Stimulated activated CD4-positive, alpha-beta T cell treated with anti-CD3 and anti-CD28 coated beads, Interleukin-12 subunit alpha, Interleukin-12 subunit beta, amount 100 ng/mL, for 4 hours (primary cell): ENCODE measurements around the gene NKIRAS1.
"Not testable (repeated sequence)": the region's sequence is repeated elsewhere in the genome, so short reads cannot be mapped to it uniquely, and the experiment has no call there.

Experiments
- DNase-seq: peaks from one replicate; pipeline ENCODE4 v3.0.0-alpha.2; 2020

Gene NKIRAS1

GRCh38 chr3:23938688-23939087 is 21.9 kb upstream of the NKIRAS1 start:
- no peak for DNase-seq

GRCh38 chr3:23937296-23937695 is 20.5 kb upstream of the NKIRAS1 start:
- no peak for DNase-seq

- no peak for DNase-seq
Observed at GRCh38 chr3:23934253-23934652, 17.5 kb upstream of the NKIRAS1 start.

- DNase-seq: no peak
Observed at GRCh38 chr3:23932571-23932970, 15.8 kb upstream of the NKIRAS1 start.

- no peak for DNase-seq
Observed at GRCh38 chr3:23931597-23931996, 14.8 kb upstream of the NKIRAS1 start.

GRCh38 chr3:23928524-23928923 is 11.7 kb upstream of the NKIRAS1 start:
- DNase-seq: no peak

- DNase-seq: no peak
Observed at GRCh38 chr3:23926736-23927135, 9.9 kb upstream of the NKIRAS1 start.

GRCh38 chr3:23926246-23926645 is 9.5 kb upstream of the NKIRAS1 start:
- no peak for DNase-seq

- no peak for DNase-seq
Observed at GRCh38 chr3:23923786-23924185, 7.0 kb upstream of the NKIRAS1 start.

- DNase-seq: no peak
Observed at GRCh38 chr3:23921052-23921511, 4.3 kb upstream of the NKIRAS1 start.

- no peak for DNase-seq
Observed at GRCh38 chr3:23920151-23920655, 3.4 kb upstream of the NKIRAS1 start.

- no peak for DNase-seq
Observed at GRCh38 chr3:23919628-23920027, 2.8 kb upstream of the NKIRAS1 start.

GRCh38 chr3:23918331-23918730 is 1.5 kb upstream of the NKIRAS1 start:
- not testable (repeated sequence) for DNase-seq

GRCh38 chr3:23917679-23918303 is 1.0 kb upstream of the NKIRAS1 start:
- not testable (repeated sequence) for DNase-seq

- DNase-seq: no peak
Observed at GRCh38 chr3:23916152-23916885, 471 bp downstream of the NKIRAS1 start.

GRCh38 chr3:23915537-23916108 is 1.2 kb downstream of the NKIRAS1 start:
- DNase-seq: no peak

GRCh38 chr3:23913873-23914743 is 2.7 kb downstream of the NKIRAS1 start:
- no peak for DNase-seq

GRCh38 chr3:23913182-23913581 is 3.6 kb downstream of the NKIRAS1 start:
- no peak for DNase-seq

GRCh38 chr3:23912335-23912734 is 4.5 kb downstream of the NKIRAS1 start:
- DNase-seq: not testable (repeated sequence)

GRCh38 chr3:23911397-23911796 is 5.4 kb downstream of the NKIRAS1 start:
- no peak for DNase-seq

- DNase-seq: no peak
Observed at GRCh38 chr3:23909341-23909740, 7.4 kb downstream of the NKIRAS1 start.

- DNase-seq: no peak
Observed at GRCh38 chr3:23904545-23904944, 12.2 kb downstream of the NKIRAS1 start.

GRCh38 chr3:23900744-23901143 is 16.0 kb downstream of the NKIRAS1 start:
- DNase-seq: no peak
